ENCODE data around the gene PTPN14.
A peak's percentile ranks its signal among the peaks of the same experiment; 100 is the strongest.

PTPN14 gene

DNA sequence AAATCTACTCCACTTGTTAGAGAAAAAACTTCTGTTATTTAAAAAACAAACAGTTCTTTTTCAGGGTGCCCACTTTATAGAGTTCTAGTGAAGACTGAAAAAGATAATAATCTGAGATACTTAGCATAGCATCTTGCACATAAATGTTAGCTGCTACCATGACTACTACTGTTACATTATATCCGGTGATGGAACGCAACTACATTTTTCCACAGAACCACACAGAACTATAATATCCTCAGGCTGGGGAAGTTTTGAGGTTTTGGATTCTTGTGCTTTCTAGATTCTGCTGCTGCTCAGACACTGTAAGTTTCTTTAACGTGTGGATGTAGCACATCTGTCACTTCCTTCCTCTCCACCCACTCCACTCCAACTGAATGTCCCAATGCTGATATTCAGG, 110.3 kb downstream of the PTPN14 start:
- no peak overlapping the region for H3K4me3 ChIP-seq (ENCODE audit: control insufficient read depth, low read depth, low read length)
- TF ChIP-seq, protein P1, sequence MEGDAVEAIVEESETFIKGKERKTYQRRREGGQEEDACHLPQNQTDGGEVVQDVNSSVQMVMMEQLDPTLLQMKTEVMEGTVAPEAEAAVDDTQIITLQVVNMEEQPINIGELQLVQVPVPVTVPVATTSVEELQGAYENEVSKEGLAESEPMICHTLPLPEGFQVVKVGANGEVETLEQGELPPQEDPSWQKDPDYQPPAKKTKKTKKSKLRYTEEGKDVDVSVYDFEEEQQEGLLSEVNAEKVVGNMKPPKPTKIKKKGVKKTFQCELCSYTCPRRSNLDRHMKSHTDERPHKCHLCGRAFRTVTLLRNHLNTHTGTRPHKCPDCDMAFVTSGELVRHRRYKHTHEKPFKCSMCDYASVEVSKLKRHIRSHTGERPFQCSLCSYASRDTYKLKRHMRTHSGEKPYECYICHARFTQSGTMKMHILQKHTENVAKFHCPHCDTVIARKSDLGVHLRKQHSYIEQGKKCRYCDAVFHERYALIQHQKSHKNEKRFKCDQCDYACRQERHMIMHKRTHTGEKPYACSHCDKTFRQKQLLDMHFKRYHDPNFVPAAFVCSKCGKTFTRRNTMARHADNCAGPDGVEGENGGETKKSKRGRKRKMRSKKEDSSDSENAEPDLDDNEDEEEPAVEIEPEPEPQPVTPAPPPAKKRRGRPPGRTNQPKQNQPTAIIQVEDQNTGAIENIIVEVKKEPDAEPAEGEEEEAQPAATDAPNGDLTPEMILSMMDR (conservative IDR thresholded peaks at IDR 0.05; ENCODE audit: control insufficient read depth, insufficient read depth, low read depth, low read length), result no peak
- no peak for DNase-seq (ENCODE audit: low read depth)

DNA sequence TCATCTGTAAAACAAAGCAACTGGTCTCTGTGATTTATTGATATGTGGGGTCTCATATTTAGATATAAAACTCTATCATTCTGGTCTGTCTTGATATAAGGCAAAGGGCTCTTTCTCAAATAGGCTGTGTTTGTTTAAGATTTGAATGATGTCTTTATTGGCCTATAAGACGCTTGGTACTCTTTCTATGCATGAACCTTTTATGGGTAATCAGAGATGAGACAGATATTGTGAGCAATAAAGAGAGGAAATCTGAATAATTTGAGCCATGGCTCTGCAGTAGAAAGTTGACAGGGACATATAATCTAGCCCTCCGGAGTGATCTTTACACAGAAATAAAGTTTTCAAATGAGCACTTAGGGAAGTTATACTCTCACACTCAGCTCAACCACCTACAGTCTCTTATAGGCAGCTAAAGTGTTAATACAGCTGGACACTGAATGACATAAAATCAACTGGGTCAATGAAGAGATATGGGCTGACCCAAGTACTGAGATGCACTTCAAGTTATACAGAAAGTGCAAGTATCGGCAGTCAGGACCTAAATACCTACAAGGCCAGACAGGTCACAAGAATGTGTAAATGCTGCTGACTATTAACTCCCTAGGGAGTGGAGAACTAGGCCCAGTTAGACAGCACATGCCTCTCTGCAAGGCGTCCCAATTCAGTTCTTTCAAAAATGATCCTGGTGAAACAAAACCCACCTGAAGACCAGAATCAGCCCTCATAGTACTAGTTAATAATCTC, 111.0 kb downstream of the PTPN14 start:
- no peak overlapping the region for H3K4me3 ChIP-seq (ENCODE audit: control insufficient read depth, low read depth, low read length)
- no peak for DNase-seq (ENCODE audit: low read depth)
- TF ChIP-seq, protein P1 (conservative IDR thresholded peaks at IDR 0.05; ENCODE audit: control insufficient read depth, insufficient read depth, low read depth, low read length), result no peak

- H3K4me3 ChIP-seq (ENCODE audit: control insufficient read depth, low read depth, low read length), result no peak overlapping the region
- peak; percentile 95 for DNase-seq (ENCODE audit: low read depth)
- TF ChIP-seq, protein P1 (conservative IDR thresholded peaks at IDR 0.05; ENCODE audit: control insufficient read depth, insufficient read depth, low read depth, low read length), result no peak
Observed at GRCh38 chr1:214439352-214440119, 111.9 kb downstream of the PTPN14 start.

DNA sequence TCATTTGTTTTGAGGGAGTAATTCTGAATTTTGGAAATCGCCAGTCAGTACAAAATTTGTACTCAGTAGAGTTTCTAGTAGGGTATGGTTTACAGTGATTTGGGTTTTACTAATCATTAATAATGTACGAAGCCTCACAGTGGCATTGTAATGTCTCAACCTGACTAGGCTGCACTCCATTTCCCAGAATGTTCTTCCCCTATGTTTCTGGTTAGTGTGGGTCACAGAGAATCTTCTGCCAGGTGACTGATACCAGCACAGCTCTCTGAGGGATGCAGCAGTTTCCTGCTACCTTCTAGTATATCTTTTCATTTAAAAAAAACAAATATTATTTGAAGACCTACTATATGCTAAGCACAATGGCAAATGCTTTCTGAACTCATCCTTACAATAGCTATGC, 112.9 kb downstream of the PTPN14 start:
- TF ChIP-seq, protein P1 (conservative IDR thresholded peaks at IDR 0.05; ENCODE audit: control insufficient read depth, insufficient read depth, low read depth, low read length), result no peak
- no peak overlapping the region for H3K4me3 ChIP-seq (ENCODE audit: control insufficient read depth, low read depth, low read length)

DNA sequence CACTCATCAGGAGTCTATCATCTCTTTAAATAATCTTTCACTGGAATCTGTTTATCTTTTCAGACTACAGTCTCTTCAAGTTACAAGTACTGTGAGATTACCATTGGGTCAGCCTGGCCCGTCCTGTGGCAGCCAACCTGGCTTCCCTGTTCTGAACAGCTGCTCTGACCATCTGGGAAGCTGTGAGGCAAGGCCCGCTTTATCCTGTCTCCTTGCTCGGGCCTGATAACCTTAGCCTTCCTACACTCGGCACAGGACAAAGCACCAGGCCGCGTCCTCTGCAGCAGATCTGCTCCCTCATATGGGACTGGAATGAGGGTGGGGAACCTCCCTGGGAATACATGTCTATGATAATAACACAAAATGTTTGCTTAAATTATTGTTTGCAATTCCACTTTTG, 113.3 kb downstream of the PTPN14 start:
- no peak overlapping the region for H3K4me3 ChIP-seq (ENCODE audit: control insufficient read depth, low read depth, low read length)
- TF ChIP-seq, protein P1 (conservative IDR thresholded peaks at IDR 0.05; ENCODE audit: control insufficient read depth, insufficient read depth, low read depth, low read length), result no peak
- DNase-seq (ENCODE audit: low read depth), result no peak

More for the DNA sequence above, 112.9 kb downstream of the PTPN14 start:
- no peak for DNase-seq (ENCODE audit: low read depth)

DNA sequence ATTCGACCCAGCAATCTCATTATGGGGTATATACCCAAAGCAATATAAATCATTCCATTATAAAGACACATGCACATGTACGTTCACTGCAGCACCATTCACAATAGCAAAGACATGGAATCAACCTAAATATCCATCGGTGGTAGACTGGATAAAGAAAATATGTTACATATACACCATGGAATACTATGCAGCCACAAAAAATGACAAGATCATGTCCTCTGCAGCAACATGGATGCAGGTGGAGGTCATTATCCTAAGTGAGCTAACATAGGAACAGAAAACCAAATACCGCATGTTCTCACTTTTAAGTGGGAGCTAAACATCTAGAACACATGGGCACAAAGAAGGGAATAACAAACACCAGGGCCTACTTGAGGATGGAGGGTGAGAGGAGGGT, 115.5 kb downstream of the PTPN14 start:
- no peak overlapping the region for H3K4me3 ChIP-seq (ENCODE audit: control insufficient read depth, low read depth, low read length)
- TF ChIP-seq, protein P1 (conservative IDR thresholded peaks at IDR 0.05; ENCODE audit: control insufficient read depth, insufficient read depth, low read depth, low read length), result no peak
- no peak for DNase-seq (ENCODE audit: low read depth)
